RWPE1 (cell line): ENCODE measurements around the gene MAGED2.

Source experiments
- CTCF ChIA-PET: fragments of 350-600 bp; sonication (Branson Sonifier 250); formaldehyde crosslinking; extraction: SDS; loops from one replicate; lab custom pipeline; 2021; lab: Yijun Ruan, JAX
- POLR2A ChIA-PET: fragments of 400-600 bp; formaldehyde crosslinking; extraction: SDS; loops from one replicate; lab custom pipeline; 2020; ENCODE audit warnings: antibody characterized with exemption; ENCODE audit not compliant: low non-redundant PET; lab: Yijun Ruan, JAX
- DNase-seq: peaks from one replicate; pipeline ENCODE4 v3.0.0; 2012; ENCODE audit warnings: low spot score
- H3K27ac ChIP-seq: fragments of 450-650 bp; 2 replicates; pipeline ENCODE4 v1.5.1; 2017
- CTCF ChIP-seq: fragments of 450-650 bp; conservative IDR thresholded peaks from 2 replicates; pipeline ENCODE4 v1.5.1; 2017; ENCODE audit warnings: low read depth, mild to moderate bottlenecking

MAGED2 gene

GRCh38 chrX:54818221-54818620, 10.7 kb downstream of the MAGED2 start:
- POLR2A ChIA-PET, result no interaction called here
- no peak for TF ChIP-seq CTCF
- CTCF ChIA-PET, result interaction anchor here (0.6 kb wide), 1 partner anchor 685 kb away, joined by 3 read pairs; no protein-coding TSS in a partner anchor
- no peak overlapping the region for H3K27ac ChIP-seq
- DNase-seq, result no peak

GRCh38 chrX:54819201-54819600, 11.7 kb downstream of the MAGED2 start:
- CTCF ChIA-PET, result no interaction called here
- TF ChIP-seq CTCF, result no peak
- no peak for DNase-seq
- POLR2A ChIA-PET, result no interaction called here
- no peak overlapping the region for H3K27ac ChIP-seq

- POLR2A ChIA-PET, result no interaction called here
These were observed 13.2 kb downstream of the MAGED2 start for GRCh38 chrX:54820737-54821136.

GRCh38 chrX:54821310-54821709, 13.8 kb downstream of the MAGED2 start:
- H3K27ac ChIP-seq, result no peak overlapping the region
- ChIA-PET CTCF (no interaction called here), POLR2A (no interaction called here)
- no peak for TF ChIP-seq CTCF
- DNase-seq, result no peak

More at GRCh38 chrX:54820737-54821136, 13.2 kb downstream of the MAGED2 start:
- H3K27ac ChIP-seq, result no peak overlapping the region
- no peak for DNase-seq
- CTCF ChIA-PET, result no interaction called here
- TF ChIP-seq CTCF, result no peak

GRCh38 chrX:54824195-54824594, 16.6 kb downstream of the MAGED2 start:
- CTCF ChIA-PET, result no interaction called here
- no peak for TF ChIP-seq CTCF
- no peak for DNase-seq
- H3K27ac ChIP-seq, result no peak overlapping the region
- POLR2A ChIA-PET, result no interaction called here

- CTCF ChIA-PET, result no interaction called here
- DNase-seq, result no peak
- POLR2A ChIA-PET, result no interaction called here
- no peak for TF ChIP-seq CTCF
- no peak overlapping the region for H3K27ac ChIP-seq
These were observed 17.2 kb downstream of the MAGED2 start for GRCh38 chrX:54824722-54825121.
